Hematopoietic multipotent progenitor cell treated with erythropoietin and hydrocortisone succinate and interleukin-3 and kit ligand, for 8 days (in vitro differentiated cells): ENCODE results near the gene PDZD4.
"Not testable (repeated sequence)": the region's sequence is repeated elsewhere in the genome, so short reads cannot be mapped to it uniquely, and the experiment has no call there.

Experiments
- DNase-seq: peaks from one replicate; pipeline ENCODE4 v3.0.0-alpha.2; 2015

The PDZD4 gene

GRCh38 chrX:153831429-153832150 lies 1.2 kb upstream of the PDZD4 start:
- no peak for DNase-seq

DNA sequence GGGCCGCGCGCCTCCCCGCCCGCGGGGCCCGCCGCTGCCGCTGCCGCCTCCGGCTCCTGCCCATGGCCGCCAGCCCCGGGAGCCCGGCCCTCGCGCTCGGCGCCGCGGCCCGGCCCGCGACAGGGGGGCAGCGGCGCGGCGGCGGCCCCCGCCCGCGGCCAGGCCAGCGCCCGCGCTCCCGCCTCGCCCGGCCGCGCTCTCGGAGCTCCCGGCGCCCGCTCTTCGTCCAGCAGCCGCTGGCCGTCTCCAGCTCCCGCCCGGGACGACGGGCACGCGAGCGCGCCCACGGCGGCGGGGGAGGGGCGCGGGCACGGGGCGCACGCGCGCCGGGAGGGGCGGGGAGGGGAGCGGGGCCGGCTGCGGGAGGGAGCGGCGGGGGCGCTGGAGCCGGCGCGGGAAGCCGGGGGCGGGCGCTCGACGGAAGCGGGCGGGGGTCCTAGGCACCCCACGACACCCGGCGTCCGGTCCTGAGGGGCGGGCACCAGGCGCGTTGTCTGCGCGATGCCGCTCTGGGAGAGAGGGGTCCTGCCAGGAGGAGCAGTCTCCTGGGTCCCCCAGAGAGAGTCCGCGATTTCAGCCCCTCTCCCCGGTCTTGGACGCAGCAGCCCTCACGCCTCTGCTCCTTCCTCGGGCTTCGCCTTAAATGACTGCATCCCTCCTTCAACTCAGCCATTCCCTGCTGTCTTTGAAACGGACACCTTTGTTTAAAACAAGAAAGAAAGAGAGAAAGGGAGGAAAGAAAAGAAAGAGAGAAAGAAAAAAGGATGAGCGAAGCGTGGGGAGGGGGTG lies 490 bp upstream of the PDZD4 start:
- no peak for DNase-seq

DNA sequence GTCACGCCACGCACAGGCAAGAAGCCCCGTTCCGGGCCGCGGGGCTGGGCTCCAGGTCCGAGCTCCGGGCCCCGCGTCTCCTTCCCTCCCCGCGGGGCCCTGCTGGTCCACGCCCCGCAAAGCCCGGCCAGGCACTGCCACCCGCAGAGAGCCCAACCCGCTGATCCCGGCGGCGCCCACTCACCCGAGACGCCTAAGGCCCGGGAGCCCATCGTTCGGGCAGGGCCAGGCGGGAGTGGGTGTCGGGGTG lies 870 bp downstream of the PDZD4 start:
- no peak for DNase-seq

- no peak for DNase-seq
These were observed 1.4 kb downstream of the PDZD4 start for GRCh38 chrX:153828723-153829548.

DNA sequence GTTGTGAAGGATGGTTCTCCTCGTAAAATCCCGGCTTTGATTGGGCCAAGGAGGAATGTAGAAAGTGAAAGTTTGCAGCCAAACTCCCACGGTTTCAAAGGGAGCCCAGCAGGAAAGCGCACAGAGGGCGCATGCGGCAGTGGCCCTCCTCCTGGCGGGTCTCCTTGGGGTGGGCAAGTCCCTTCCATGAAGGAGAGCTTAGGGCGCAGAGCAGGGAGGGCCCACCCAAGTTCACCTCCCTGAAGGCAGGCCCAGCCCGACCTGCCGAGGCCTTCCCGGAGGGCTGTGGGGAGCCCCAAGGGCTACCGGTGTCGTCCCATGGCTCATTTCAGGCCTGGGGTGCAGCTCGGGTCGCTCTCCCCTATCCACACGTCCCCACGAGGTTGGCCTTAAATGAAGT lies 2.0 kb downstream of the PDZD4 start:
- no peak for DNase-seq

GRCh38 chrX:153827903-153828302 lies 2.4 kb downstream of the PDZD4 start:
- no peak for DNase-seq

DNA sequence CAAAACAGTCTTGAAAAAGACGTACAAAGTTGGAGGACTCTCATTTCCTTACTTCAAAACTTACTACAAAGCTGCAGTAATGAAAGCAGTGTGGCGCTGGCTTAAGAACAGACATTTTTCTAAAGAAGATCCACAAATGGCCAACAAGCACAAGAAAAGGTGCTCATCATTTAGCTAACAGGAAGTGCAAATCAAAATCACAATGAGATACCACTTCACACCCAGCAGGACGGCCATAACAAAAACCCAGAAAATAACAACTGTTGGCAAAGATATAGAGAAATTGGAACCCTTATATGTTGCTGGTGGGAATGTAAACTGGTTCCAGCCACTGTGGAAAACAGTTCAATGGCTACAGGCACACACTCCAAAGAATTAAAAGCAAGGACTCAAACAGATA lies 3.3 kb downstream of the PDZD4 start:
- no peak for DNase-seq

DNA sequence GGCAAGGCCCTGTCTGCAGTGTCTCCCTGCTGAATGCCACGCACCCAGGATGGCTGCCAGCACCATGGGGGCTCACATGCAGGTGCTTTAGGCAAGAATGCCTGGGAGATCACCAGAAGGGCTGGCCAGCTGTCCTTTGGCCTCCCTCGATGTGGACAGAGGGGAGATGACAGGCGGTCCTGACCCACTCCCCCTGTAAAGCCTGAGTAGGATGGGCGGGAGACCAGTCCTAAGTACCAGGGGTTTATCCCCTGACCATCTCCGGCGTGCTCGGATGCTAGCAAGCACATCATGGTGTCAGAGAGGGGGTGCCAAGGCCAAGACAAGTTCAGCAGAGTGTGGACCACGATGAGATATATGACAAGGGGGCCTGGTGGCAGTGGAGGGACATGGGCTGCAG lies 5.3 kb downstream of the PDZD4 start:
- no peak for DNase-seq

- no peak for DNase-seq
These were observed 6.0 kb downstream of the PDZD4 start for GRCh38 chrX:153824348-153824747.

DNA sequence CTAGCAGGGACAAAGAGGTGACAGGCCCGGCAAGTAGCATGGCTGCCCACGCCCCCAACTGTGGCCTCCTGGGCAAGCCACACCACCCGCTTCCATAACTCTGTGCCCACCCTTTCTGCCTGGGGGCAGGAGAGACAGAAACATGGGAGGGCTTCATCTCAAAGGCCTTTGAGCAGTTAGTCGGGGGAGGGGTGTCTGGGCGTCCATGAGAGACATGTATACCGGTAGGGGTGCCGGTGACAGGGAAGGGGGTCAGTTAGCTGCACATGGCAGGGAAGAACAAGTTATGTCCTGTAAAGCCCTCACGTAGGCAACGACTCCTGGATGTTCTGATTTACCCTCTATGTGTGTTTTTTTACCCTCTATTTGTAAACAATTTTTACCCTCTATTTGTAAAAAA lies 9.3 kb downstream of the PDZD4 start:
- no peak for DNase-seq

DNA sequence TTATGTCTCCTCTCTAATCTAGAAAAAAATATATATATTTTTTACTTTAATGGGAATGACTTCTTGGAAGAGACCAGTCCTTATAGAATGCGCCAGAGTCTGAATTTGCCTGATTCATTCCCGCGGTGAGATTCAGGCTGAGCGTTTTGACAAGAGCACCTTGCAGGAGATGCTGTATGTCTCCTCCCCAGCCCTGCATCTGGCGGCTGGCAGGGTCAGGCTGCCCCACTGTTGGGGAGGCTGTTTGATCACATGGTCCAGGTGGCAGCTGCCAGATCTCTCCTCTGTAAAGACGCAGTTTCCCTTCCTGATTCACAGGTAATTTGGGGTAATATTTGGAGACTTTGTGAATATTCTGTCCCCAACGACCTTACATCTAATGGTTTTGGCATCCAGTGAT lies 9.7 kb downstream of the PDZD4 start:
- DNase-seq, result no peak

GRCh38 chrX:153819384-153820040 lies 10.8 kb downstream of the PDZD4 start:
- no peak for DNase-seq

GRCh38 chrX:153818571-153819383 lies 11.6 kb downstream of the PDZD4 start:
- peak; percentile 31 for DNase-seq

GRCh38 chrX:153818064-153818463 lies 12.3 kb downstream of the PDZD4 start:
- not testable (repeated sequence) for DNase-seq

DNA sequence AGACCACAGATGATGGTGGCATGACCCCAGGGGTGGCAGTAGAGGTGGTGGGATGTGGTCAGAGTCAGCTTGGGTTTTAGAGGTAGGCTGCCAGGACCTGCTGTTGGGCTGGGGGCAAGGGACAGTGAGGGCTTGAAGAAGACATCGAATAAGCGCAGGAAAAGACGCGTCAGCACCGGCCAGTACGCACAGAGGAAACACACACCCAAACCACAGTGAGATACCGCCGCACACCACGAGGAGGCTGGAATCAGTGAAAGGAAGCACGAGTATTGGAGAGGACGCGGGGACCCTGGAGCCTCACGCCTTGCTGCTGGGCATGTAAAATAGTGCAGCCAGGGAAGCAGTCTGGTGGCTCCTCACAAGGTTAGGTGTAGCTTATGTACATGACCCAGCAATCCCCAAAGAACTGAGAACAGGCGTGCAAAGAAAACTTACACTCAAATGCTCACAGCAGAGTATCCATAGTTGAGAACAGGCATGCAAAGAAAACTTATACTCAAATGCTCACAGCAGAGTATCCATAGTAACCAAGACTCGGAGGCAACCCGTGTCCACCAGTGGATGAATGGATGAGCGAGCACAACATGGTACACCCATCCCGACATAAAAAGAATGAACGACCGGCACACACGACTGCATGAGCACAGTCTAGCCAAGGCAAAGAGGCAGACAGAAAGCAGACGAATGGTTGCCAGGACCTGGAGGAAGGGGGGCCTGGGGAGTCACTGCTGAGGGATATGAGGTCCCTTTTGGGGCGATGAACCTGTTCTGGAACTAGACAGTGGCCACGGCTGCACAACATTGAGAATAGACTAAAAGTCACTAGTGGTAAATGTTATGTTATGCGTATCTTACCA lies 13.3 kb downstream of the PDZD4 start:
- peak; percentile 55 for DNase-seq

DNA sequence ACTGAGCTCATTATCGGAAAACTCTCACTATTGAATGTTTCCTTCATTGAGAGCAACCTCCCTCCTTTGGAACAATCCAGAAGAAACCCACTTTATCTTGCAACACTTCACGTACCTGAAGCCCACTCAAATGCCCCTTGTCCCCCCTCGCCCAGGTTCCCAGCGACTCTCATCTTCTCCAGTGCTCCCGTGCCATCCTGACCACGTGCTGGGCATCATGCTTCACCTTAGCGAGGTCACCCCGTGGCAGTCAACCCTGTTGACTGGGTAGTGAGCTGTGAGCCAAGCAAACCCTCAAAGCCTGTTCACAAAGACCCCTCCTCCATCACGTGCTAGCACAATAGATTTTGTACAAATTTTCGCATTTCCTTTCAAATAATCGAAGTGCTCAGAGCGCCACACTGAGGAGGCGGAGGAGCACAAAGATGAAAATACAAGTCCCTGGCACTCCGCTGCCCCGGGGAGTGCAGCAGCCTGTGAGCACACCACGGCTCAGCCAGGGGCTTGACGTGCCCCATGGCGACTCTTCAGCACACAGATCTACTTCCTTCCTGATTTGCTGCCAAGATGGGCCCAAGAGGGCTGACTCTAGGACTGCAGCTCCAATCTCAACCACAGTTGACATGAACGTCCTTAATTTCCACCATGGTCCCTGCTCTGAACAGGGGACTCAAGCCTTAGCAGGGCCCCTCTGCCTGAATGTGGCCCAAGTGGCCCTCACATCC lies 15.6 kb downstream of the PDZD4 start:
- no peak for DNase-seq

GRCh38 chrX:153813161-153813560 lies 17.2 kb downstream of the PDZD4 start:
- no peak for DNase-seq

- DNase-seq, result no peak
These were observed 18.1 kb downstream of the PDZD4 start for GRCh38 chrX:153812220-153812619.

DNA sequence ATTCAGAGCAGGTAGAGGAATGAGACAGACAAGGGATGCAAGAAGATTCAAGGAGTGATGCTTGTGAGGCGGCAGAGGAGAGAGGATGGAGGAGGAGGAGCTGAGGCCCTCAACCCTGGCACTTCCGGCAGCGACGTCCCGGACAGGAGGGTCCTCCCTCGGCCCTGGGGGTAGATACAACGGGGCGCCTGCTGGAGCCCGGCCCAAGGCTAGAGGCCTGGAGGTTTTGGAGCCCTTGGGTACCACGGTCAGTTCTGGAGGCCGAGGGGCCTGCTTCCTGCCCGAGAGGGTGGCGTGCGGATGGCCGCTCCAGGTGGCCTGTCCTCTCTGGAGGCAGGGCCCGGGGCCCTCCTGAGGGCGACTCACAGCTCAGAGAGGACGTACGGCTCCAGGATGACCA lies 22.4 kb downstream of the PDZD4 start:
- DNase-seq, result no peak

DNA sequence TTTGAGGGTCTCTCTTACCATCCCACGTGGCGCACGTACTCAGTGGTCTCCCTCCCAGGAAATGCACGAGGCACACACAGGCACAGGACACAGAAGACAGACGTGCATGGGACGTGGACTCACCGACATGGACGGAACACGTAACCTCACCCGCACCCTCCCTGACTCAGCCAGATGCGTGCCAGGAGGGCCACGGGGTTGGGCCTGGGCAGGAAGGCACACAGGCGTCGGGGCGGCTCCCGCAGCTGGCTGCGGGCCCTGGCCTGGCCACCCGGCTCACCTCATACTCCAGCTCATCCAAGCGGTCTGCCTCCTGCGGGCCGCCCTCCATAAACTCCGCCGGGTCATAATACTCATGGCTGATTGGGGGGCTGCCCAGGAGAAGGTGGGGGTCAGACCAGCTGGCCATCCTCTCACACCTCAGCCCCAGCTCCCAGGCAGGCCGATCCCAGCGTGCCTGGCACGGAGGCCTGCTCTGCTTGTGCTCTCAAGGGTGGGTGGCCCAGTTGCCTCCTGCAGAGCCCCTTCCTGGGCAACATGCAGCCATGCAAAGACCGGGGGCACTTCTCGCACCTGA lies 23.3 kb downstream of the PDZD4 start:
- DNase-seq, result no peak
